H1 (cell line): Measurements from ENCODE around the gene RSPO3. TPM values are rescaled to one million over a fixed set of nuclear protein-coding genes. Genes with fewer than 3 reads are reported as not detected.

Experiments used
- GABPA ChIP-seq: IDR thresholded peaks from 2 replicates; pipeline ENCODE4 v1.6.1; 2011; ENCODE audit warnings: mild to moderate bottlenecking, low read length, moderate library complexity, borderline replicate concordance; ENCODE audit not compliant: insufficient read depth
- SIRT6 ChIP-seq: IDR thresholded peaks from one replicate; pipeline ENCODE4 v1.7.1; 2012; ENCODE audit warnings: low read length, inconsistent platforms
- SRF ChIP-seq: IDR thresholded peaks from 2 replicates; pipeline ENCODE4 v1.6.1; 2011; ENCODE audit warnings: mild to moderate bottlenecking, low read depth, low read length, moderate library complexity
- TAF1 ChIP-seq: IDR thresholded peaks from 2 replicates; pipeline ENCODE4 v1.6.1; 2011; ENCODE audit warnings: mild to moderate bottlenecking, low read depth, low read length
- TEAD4 ChIP-seq: IDR thresholded peaks from 2 replicates; pipeline ENCODE4 v1.6.1; 2012; ENCODE audit warnings: low read depth, low read length, inconsistent platforms, mixed read lengths
- polyA plus RNA-seq, 7 experiments: library from polyadenylated mRNA; depleted of rRNA in 3 of 7; stranded (reverse) in 5 of 7; unstranded in 2 of 7; fragments of >200 nt in 5 of 7; fragments of 200-250 nt in 2 of 7; gene quantifications; 1 replicate in 5 of 7; 2 replicates in 1 of 7; 4 replicates in 1 of 7; pipeline versions ENCODE4 v1.2.1 to v1.2.3, GENCODE V29; 2011 to 2013; ENCODE audit warnings: missing spikeins in 2 of 7, mixed read lengths in 2 of 7
- total RNA-seq: library from RNA; stranded (reverse); fragmentation: NEBNext Ultra II Directional; extraction: Animal tissue kit (Norgen Biotek cat#: 25700); gene quantifications from 2 replicates; pipeline ENCODE4 v1.2.1, GENCODE V29; 2021
- TF ChIP-seq, protein P1 (sequence below): fragments of 300-600 bp; sonication (generic); IDR thresholded peaks from 2 replicates; pipeline ENCODE4 v1.7.1; 2012; ENCODE audit warnings: low read length, moderate library complexity, mild to moderate bottlenecking, inconsistent platforms; ENCODE audit not compliant: insufficient replicate concordance
- TF ChIP-seq, protein P2 (sequence below): IDR thresholded peaks from 2 replicates; pipeline ENCODE4 v1.6.1; 2012; ENCODE audit warnings: inconsistent platforms
- TF ChIP-seq, protein P3 (sequence below): IDR thresholded peaks from 2 replicates; pipeline ENCODE4 v1.6.1; 2011; ENCODE audit warnings: low read depth, mild to moderate bottlenecking, low read length; ENCODE audit not compliant: insufficient read depth
- TF ChIP-seq, protein P4 (sequence below), 3 experiments: IDR thresholded peaks; 1 replicate in 2 of 3; 2 replicates in 1 of 3; pipeline versions ENCODE4 v1.5.1 to v1.6.1; 2011; ENCODE audit warnings: low read length in 3 of 3, mild to moderate bottlenecking in 3 of 3, inconsistent platforms in 2 of 3, low read depth in 1 of 3, moderate library complexity in 1 of 3; ENCODE audit not compliant: insufficient read depth in 1 of 3; ENCODE audit errors: control extremely low read depth in 1 of 3

The RSPO3 gene
- total and polyA plus RNA-seq, 2 of the 8 experiments (the other 6 are each of a cell fraction or from before 2014, with no cell fraction given) = not detected

DNA sequence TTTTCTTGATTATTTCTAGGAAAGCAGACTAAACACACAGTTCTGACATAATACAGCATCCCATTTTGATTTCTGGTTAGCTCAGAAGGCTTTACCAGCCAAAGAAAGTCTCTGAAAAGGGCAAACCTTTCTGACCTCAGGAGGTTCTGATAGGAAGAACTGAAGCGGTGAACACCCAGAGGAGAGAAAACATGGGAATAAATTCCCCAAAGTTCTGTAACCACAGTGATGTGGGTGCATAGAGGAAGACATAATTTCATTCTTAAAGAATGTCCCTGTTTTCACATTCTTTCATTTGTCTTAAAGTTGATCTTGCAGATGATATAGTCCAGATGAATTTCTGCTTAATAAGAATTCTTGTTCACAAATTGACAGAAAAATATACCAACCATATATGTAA is 60.3 kb downstream of the RSPO3 start (continued):
- TF ChIP-seq, protein P1, sequence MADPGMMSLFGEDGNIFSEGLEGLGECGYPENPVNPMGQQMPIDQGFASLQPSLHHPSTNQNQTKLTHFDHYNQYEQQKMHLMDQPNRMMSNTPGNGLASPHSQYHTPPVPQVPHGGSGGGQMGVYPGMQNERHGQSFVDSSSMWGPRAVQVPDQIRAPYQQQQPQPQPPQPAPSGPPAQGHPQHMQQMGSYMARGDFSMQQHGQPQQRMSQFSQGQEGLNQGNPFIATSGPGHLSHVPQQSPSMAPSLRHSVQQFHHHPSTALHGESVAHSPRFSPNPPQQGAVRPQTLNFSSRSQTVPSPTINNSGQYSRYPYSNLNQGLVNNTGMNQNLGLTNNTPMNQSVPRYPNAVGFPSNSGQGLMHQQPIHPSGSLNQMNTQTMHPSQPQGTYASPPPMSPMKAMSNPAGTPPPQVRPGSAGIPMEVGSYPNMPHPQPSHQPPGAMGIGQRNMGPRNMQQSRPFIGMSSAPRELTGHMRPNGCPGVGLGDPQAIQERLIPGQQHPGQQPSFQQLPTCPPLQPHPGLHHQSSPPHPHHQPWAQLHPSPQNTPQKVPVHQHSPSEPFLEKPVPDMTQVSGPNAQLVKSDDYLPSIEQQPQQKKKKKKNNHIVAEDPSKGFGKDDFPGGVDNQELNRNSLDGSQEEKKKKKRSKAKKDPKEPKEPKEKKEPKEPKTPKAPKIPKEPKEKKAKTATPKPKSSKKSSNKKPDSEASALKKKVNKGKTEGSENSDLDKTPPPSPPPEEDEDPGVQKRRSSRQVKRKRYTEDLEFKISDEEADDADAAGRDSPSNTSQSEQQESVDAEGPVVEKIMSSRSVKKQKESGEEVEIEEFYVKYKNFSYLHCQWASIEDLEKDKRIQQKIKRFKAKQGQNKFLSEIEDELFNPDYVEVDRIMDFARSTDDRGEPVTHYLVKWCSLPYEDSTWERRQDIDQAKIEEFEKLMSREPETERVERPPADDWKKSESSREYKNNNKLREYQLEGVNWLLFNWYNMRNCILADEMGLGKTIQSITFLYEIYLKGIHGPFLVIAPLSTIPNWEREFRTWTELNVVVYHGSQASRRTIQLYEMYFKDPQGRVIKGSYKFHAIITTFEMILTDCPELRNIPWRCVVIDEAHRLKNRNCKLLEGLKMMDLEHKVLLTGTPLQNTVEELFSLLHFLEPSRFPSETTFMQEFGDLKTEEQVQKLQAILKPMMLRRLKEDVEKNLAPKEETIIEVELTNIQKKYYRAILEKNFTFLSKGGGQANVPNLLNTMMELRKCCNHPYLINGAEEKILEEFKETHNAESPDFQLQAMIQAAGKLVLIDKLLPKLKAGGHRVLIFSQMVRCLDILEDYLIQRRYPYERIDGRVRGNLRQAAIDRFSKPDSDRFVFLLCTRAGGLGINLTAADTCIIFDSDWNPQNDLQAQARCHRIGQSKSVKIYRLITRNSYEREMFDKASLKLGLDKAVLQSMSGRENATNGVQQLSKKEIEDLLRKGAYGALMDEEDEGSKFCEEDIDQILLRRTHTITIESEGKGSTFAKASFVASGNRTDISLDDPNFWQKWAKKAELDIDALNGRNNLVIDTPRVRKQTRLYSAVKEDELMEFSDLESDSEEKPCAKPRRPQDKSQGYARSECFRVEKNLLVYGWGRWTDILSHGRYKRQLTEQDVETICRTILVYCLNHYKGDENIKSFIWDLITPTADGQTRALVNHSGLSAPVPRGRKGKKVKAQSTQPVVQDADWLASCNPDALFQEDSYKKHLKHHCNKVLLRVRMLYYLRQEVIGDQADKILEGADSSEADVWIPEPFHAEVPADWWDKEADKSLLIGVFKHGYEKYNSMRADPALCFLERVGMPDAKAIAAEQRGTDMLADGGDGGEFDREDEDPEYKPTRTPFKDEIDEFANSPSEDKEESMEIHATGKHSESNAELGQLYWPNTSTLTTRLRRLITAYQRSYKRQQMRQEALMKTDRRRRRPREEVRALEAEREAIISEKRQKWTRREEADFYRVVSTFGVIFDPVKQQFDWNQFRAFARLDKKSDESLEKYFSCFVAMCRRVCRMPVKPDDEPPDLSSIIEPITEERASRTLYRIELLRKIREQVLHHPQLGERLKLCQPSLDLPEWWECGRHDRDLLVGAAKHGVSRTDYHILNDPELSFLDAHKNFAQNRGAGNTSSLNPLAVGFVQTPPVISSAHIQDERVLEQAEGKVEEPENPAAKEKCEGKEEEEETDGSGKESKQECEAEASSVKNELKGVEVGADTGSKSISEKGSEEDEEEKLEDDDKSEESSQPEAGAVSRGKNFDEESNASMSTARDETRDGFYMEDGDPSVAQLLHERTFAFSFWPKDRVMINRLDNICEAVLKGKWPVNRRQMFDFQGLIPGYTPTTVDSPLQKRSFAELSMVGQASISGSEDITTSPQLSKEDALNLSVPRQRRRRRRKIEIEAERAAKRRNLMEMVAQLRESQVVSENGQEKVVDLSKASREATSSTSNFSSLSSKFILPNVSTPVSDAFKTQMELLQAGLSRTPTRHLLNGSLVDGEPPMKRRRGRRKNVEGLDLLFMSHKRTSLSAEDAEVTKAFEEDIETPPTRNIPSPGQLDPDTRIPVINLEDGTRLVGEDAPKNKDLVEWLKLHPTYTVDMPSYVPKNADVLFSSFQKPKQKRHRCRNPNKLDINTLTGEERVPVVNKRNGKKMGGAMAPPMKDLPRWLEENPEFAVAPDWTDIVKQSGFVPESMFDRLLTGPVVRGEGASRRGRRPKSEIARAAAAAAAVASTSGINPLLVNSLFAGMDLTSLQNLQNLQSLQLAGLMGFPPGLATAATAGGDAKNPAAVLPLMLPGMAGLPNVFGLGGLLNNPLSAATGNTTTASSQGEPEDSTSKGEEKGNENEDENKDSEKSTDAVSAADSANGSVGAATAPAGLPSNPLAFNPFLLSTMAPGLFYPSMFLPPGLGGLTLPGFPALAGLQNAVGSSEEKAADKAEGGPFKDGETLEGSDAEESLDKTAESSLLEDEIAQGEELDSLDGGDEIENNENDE = no peak
- no peak for TF ChIP-seq TAF1
- TF ChIP-seq, protein P2, sequence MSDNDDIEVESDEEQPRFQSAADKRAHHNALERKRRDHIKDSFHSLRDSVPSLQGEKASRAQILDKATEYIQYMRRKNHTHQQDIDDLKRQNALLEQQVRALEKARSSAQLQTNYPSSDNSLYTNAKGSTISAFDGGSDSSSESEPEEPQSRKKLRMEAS = no peak
- TF ChIP-seq SRF = no peak
- TF ChIP-seq TEAD4 = no peak
- no peak for TF ChIP-seq SIRT6
- TF ChIP-seq, protein P3, sequence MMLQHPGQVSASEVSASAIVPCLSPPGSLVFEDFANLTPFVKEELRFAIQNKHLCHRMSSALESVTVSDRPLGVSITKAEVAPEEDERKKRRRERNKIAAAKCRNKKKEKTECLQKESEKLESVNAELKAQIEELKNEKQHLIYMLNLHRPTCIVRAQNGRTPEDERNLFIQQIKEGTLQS = no peak
- TF ChIP-seq, protein P4, sequence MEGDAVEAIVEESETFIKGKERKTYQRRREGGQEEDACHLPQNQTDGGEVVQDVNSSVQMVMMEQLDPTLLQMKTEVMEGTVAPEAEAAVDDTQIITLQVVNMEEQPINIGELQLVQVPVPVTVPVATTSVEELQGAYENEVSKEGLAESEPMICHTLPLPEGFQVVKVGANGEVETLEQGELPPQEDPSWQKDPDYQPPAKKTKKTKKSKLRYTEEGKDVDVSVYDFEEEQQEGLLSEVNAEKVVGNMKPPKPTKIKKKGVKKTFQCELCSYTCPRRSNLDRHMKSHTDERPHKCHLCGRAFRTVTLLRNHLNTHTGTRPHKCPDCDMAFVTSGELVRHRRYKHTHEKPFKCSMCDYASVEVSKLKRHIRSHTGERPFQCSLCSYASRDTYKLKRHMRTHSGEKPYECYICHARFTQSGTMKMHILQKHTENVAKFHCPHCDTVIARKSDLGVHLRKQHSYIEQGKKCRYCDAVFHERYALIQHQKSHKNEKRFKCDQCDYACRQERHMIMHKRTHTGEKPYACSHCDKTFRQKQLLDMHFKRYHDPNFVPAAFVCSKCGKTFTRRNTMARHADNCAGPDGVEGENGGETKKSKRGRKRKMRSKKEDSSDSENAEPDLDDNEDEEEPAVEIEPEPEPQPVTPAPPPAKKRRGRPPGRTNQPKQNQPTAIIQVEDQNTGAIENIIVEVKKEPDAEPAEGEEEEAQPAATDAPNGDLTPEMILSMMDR (IDR thresholded peaks at IDR 0.05; ENCODE audit: control extremely low read depth in 1 of 3, insufficient read depth in 1 of 3, low read depth in 1 of 3, low read length in 3 of 3) = no peak
- no peak for TF ChIP-seq GABPA
